CD4-positive, CD25-positive, alpha-beta regulatory T cell (primary cell): ENCODE measurements around the gene C18orf63. TPM values are rescaled to one million over a fixed set of nuclear protein-coding genes. Genes with fewer than 3 reads are reported as not detected.

Experiments
- ATAC-seq, 2 donors: fragments of 150-1000 bp; cut with Tn5 transposase; one replicate each; pipeline ENCODE4 v1.10.0; 2021; ENCODE audit warnings: low read depth in 2 of 2, moderate number of reproducible peaks in 2 of 2, moderate library complexity in 1 of 2
- DNase-seq, 3 donors: peaks; one replicate each; pipeline versions ENCODE4 v3.0.0 to v3.0.0-alpha.2; 2012 to 2022; ENCODE audit warnings: mixed read lengths in 1 of 3
- H3K27ac ChIP-seq: one replicate; pipeline ENCODE4 v1.7.0; 2013; ENCODE audit warnings: mild to moderate bottlenecking, low read length; ENCODE audit not compliant: insufficient read depth, poor library complexity, severe bottlenecking
- H3K27me3 ChIP-seq: one replicate; pipeline ENCODE4 v1.7.0; 2013; ENCODE audit warnings: low read length; ENCODE audit not compliant: control insufficient read depth, insufficient read depth
- H3K36me3 ChIP-seq: one replicate; pipeline ENCODE4 v1.7.0; 2013; ENCODE audit warnings: mild to moderate bottlenecking, low read length, moderate library complexity; ENCODE audit not compliant: control insufficient read depth, insufficient read depth
- H3K4me1 ChIP-seq: 2 replicates; pipeline ENCODE4 v1.7.0; 2013; ENCODE audit warnings: mild to moderate bottlenecking, low read length; ENCODE audit not compliant: insufficient read depth, control insufficient read depth, poor library complexity, severe bottlenecking
- H3K4me3 ChIP-seq: one replicate; pipeline ENCODE4 v1.7.0; 2013; ENCODE audit warnings: low read depth, mild to moderate bottlenecking, low read length, moderate library complexity
- H3K9me3 ChIP-seq, 2 experiments: 1 replicate in 1 of 2; 2 replicates in 1 of 2; pipeline ENCODE4 v1.7.0; 2013; ENCODE audit warnings: low read length in 2 of 2, mild to moderate bottlenecking in 1 of 2, moderate library complexity in 1 of 2; ENCODE audit not compliant: control insufficient read depth in 2 of 2
- H3K27ac Mint-ChIP-seq, 3 donors: one replicate each; pipeline ENCODE4 v1.8.0; 2020 to 2022; ENCODE audit warnings: mild to moderate bottlenecking in 3 of 3, mixed read lengths in 3 of 3, moderate library complexity in 2 of 3
- H3K27me3 Mint-ChIP-seq: one replicate; pipeline ENCODE4 v1.8.0; 2022; ENCODE audit warnings: mild to moderate bottlenecking, mixed read lengths
- H3K36me3 Mint-ChIP-seq: one replicate; pipeline ENCODE4 v1.8.0; 2020; ENCODE audit warnings: mixed read lengths
- H3K4me1 Mint-ChIP-seq, 4 donors: one replicate each; pipeline ENCODE4 v1.8.0; 2020 to 2022; ENCODE audit warnings: mixed read lengths in 4 of 4, mild to moderate bottlenecking in 1 of 4
- H3K4me3 Mint-ChIP-seq, 4 donors: one replicate each; pipeline ENCODE4 v1.8.0; 2020 to 2022; ENCODE audit warnings: mild to moderate bottlenecking in 4 of 4, mixed read lengths in 4 of 4, moderate library complexity in 3 of 4
- H3K9me3 Mint-ChIP-seq, 7 donors: one replicate each; pipeline ENCODE4 v1.8.0; 2020 to 2022; ENCODE audit warnings: mixed read lengths in 7 of 7, mild to moderate bottlenecking in 3 of 7, moderate library complexity in 2 of 7
- polyA plus RNA-seq, 4 donors: library from polyadenylated mRNA; unstranded; fragments of 300-500 nt; fragmentation: Illumina TruSeq; gene quantifications; one replicate each; pipeline ENCODE4 v1.2.3, GENCODE V29; 2021
- total RNA-seq: library from RNA; stranded (reverse); gene quantifications from one replicate; pipeline ENCODE4 v1.2.3, GENCODE V29; 2022

Gene C18orf63
- total and polyA plus RNA-seq, 5 donors from 2014 or later = not detected

DNA sequence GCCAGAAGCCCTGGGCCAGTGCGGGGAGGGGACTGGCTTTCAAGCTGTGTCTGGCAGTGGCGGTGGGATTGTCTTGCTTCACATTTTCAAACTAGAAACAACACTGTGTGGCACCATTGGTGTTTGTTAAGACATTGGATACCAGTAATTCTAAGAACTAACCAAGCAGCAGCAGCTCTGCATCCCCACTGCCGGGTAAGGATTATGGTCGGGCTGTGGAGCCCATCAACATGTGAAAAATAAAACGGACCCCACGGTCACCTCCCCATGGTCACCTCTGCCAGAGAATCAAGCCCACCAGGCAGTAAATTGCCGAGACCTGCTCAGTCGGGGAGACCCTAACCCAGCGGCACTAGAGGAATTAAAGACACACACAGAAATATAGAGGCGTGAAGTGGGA is 65.3 kb downstream of the C18orf63 start:
- Mint-ChIP-seq H3K4me3 (no peak overlapping the region), H3K27ac (no peak overlapping the region), H3K36me3 (peaks cover 3% of the 10 kb centered on the region), H3K27me3 (peaks cover 5% of the 10 kb centered on the region), H3K4me1 (peaks cover 7 to 22% (median 18%) of the 10 kb centered on the region in 4 donors), H3K9me3 (peaks cover 0 to 3% (median 0%) of the 10 kb centered on the region in 7 donors)
- Histone ChIP-seq H3K4me3 (no peak overlapping the region), H3K9me3 (no peaks in the 10 kb centered on the region), H3K27me3 (no peaks in the 10 kb centered on the region), H3K36me3 (no peaks in the 10 kb centered on the region), H3K27ac (no peak overlapping the region), H3K4me1 (peaks cover 12% of the 10 kb centered on the region)
- DNase-seq (no peak), ATAC-seq (no peak)

- H3K9me3 Mint-ChIP-seq = peaks cover 0 to 3% (median 0%) of the 10 kb centered on the region in 7 donors
- no peaks in the 10 kb centered on the region for H3K36me3 ChIP-seq
- peaks cover 6% of the 10 kb centered on the region for H3K27me3 Mint-ChIP-seq
- no peak overlapping the region for H3K4me3 ChIP-seq
- H3K36me3 Mint-ChIP-seq = peaks cover 3% of the 10 kb centered on the region
- H3K9me3 ChIP-seq = no peaks in the 10 kb centered on the region
- no peak overlapping the region for H3K27ac ChIP-seq
- no peaks in the 10 kb centered on the region for H3K27me3 ChIP-seq
- H3K4me3 Mint-ChIP-seq = no peak overlapping the region
- peaks cover 7 to 17% (median 16%) of the 10 kb centered on the region in 4 donors for H3K4me1 Mint-ChIP-seq
- no peak for ATAC-seq
- no peak for DNase-seq
- peaks cover 12% of the 10 kb centered on the region for H3K4me1 ChIP-seq
- H3K27ac Mint-ChIP-seq = peak overlapping the region in 1 of 3 donors; percentile 18
Measured at GRCh38 chr18:74381621-74382295, 66.1 kb downstream of the C18orf63 start.

DNA sequence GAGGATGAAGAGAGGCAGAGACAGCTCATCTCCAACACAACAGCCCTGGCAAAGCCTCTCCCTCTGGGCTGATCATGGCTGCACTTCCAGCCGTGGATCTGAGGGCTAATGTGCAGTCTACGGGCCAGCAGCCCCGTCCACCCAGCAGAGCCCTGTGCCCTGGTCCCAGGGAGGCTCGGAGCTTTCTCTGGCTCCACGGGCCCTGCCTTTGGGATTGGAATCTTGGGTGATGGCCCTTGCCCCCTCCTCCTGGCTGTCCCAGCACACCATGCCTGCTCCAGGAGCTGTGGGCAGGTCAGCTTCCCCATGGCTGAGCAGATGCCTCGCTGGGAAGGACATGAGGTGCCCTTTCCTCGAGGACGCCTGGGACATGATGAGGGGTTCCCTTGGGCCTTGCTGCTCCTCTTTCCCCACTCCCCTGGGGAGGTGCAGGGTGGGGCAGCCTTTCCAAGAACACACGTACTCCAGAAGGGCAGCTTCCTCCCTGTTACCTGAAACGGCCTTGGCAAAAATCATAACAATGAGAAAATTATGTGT is 66.9 kb downstream of the C18orf63 start:
- Mint-ChIP-seq H3K9me3 (peaks cover 0 to 3% (median 0%) of the 10 kb centered on the region in 7 donors), H3K27ac (no peak overlapping the region), H3K4me1 (peaks cover 7 to 15% (median 14%) of the 10 kb centered on the region in 4 donors), H3K27me3 (peaks cover 11% of the 10 kb centered on the region), H3K4me3 (no peak overlapping the region), H3K36me3 (peaks cover 3% of the 10 kb centered on the region)
- H3K36me3 ChIP-seq = no peaks in the 10 kb centered on the region
- no peak overlapping the region for H3K27ac ChIP-seq
- H3K4me3 ChIP-seq = no peak overlapping the region
- DNase-seq (no peak), ATAC-seq (no peak)
- H3K9me3 ChIP-seq = no peaks in the 10 kb centered on the region
- H3K4me1 ChIP-seq = peaks cover 12% of the 10 kb centered on the region
- H3K27me3 ChIP-seq = no peaks in the 10 kb centered on the region

DNA sequence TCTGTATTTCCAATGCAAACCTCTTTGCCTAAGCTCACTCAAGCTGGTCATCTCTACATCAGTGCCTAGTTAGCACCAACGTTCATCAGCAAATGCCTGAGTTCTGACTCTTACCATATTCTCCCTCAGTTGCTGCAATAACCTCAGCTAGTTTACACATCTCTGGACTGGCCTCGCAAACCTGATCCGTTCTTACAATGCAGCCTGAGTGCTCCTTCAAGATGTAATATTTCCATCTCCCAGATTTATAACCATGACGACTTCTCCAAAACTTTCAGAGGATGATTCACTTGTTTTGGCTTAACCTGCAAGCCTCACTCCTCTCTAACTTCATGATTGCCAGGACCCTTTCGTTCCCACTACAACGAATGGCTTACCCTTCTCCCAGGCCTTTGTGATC is 71.7 kb downstream of the C18orf63 start:
- H3K4me1 ChIP-seq = no peaks in the 10 kb centered on the region
- Mint-ChIP-seq H3K4me3 (no peak overlapping the region), H3K9me3 (no peaks in the 10 kb centered on the region), H3K27me3 (peaks cover 25% of the 10 kb centered on the region), H3K36me3 (no peaks in the 10 kb centered on the region), H3K27ac (peak overlapping the region in 1 of 3 donors; percentile 63), H3K4me1 (peaks cover 0 to 7% (median 2%) of the 10 kb centered on the region in 4 donors)
- ATAC-seq (no peak), DNase-seq (no peak)
- no peaks in the 10 kb centered on the region for H3K9me3 ChIP-seq
- no peak overlapping the region for H3K4me3 ChIP-seq
- no peaks in the 10 kb centered on the region for H3K36me3 ChIP-seq
- H3K27me3 ChIP-seq = peaks cover 3% of the 10 kb centered on the region
- H3K27ac ChIP-seq = no peak overlapping the region

GRCh38 chr18:74388227-74388626 is 72.6 kb downstream of the C18orf63 start:
- Histone ChIP-seq H3K36me3 (no peaks in the 10 kb centered on the region), H3K4me3 (no peak overlapping the region), H3K9me3 (no peaks in the 10 kb centered on the region), H3K27ac (no peak overlapping the region), H3K4me1 (no peaks in the 10 kb centered on the region), H3K27me3 (peaks cover 3% of the 10 kb centered on the region)
- DNase-seq = no peak
- ATAC-seq = no peak
- Mint-ChIP-seq H3K27ac (peak overlapping the region in 1 of 3 donors; percentile 26), H3K9me3 (no peaks in the 10 kb centered on the region), H3K27me3 (peaks cover 31% of the 10 kb centered on the region), H3K36me3 (no peaks in the 10 kb centered on the region), H3K4me1 (peaks cover 0 to 7% (median 2%) of the 10 kb centered on the region in 4 donors), H3K4me3 (no peak overlapping the region)

DNA sequence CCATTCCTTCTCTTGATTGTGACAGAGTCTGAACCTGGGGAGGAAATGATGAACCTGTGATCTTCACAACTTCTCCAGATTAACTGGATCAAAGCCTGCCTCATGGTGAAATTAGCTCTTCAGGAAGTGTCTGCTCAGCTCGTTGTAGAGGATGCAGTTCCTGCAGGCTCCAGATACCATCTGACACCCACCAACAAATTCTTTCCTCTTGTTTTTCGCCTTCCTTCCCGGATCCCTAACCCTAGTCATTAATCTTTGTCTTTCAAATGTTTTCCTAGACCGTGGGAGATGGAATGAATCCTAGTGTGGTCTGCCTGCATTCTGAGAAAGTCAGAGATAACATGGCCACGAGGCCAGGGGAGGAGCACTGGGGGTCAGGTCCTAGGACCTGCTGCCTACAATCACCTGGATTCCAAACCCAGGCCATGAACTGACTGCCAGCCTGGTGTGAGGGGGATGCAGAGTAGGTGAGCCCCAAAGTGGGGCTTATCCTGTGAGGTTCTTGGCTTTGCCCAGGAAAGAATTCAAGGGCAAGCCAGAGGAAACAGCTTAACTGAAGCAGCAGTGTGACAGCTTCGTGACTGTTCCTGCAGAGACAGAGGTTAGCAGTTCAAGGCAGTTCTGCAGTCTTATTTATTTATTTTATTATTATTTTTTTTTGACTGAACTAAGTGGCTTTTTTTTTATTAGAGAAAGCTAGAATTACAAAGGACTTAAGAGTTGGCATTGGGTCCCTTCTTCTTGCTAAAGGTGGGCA is 73.7 kb downstream of the C18orf63 start:
- Mint-ChIP-seq H3K9me3 (no peaks in the 10 kb centered on the region), H3K4me3 (no peak overlapping the region)

GRCh38 chr18:74389991-74390390 is 74.4 kb downstream of the C18orf63 start:
- no peak overlapping the region for H3K4me3 ChIP-seq
- no peak for ATAC-seq
- H3K27me3 ChIP-seq = peaks cover 3% of the 10 kb centered on the region
- H3K27ac ChIP-seq = no peak overlapping the region
- Mint-ChIP-seq H3K36me3 (no peaks in the 10 kb centered on the region), H3K27me3 (peaks cover 33% of the 10 kb centered on the region), H3K9me3 (no peaks in the 10 kb centered on the region), H3K27ac (no peak overlapping the region), H3K4me1 (peaks cover 0 to 7% (median 2%) of the 10 kb centered on the region in 4 donors), H3K4me3 (no peak overlapping the region)
- no peak for DNase-seq
- H3K4me1 ChIP-seq = no peaks in the 10 kb centered on the region
- H3K9me3 ChIP-seq = no peaks in the 10 kb centered on the region
- H3K36me3 ChIP-seq = no peaks in the 10 kb centered on the region

More for the DNA sequence above, 73.7 kb downstream of the C18orf63 start:
- H3K27me3 Mint-ChIP-seq = peaks cover 33% of the 10 kb centered on the region
- H3K4me3 ChIP-seq = no peak overlapping the region
- H3K36me3 ChIP-seq = no peaks in the 10 kb centered on the region
- peaks cover 3% of the 10 kb centered on the region for H3K27me3 ChIP-seq
- ATAC-seq (no peak), DNase-seq (no peak)
- peaks cover 0 to 7% (median 2%) of the 10 kb centered on the region in 4 donors for H3K4me1 Mint-ChIP-seq
- no peaks in the 10 kb centered on the region for H3K36me3 Mint-ChIP-seq
- peak overlapping the region in 2 of 3 donors; percentile 53 to 65 for H3K27ac Mint-ChIP-seq
- no peak overlapping the region for H3K27ac ChIP-seq
- no peaks in the 10 kb centered on the region for H3K4me1 ChIP-seq
- H3K9me3 ChIP-seq = no peaks in the 10 kb centered on the region
